Neuronal stem cell (in vitro differentiated cells): ENCODE results near the gene ADGRF1.

Experiments used
- DNase-seq: peaks from one replicate; pipeline ENCODE4 v3.0.0-alpha.2; 2013; ENCODE audit warnings: low spot score
- H2AFZ ChIP-seq: one replicate; pipeline ENCODE4 v1.6.1; 2013; ENCODE audit warnings: mild to moderate bottlenecking, low read length, inconsistent platforms
- H2AK5ac ChIP-seq: 2 replicates; pipeline ENCODE4 v1.6.1; 2013; ENCODE audit warnings: low read depth, mild to moderate bottlenecking, inconsistent platforms, low read length, moderate library complexity, mixed read lengths
- H2BK120ac ChIP-seq: 2 replicates; pipeline ENCODE4 v1.6.1; 2013; ENCODE audit warnings: low read depth, mild to moderate bottlenecking, inconsistent platforms, low read length, moderate library complexity, mixed read lengths
- H2BK12ac ChIP-seq: one replicate; pipeline ENCODE4 v1.6.1; 2013; ENCODE audit warnings: low read length, inconsistent platforms
- H2BK15ac ChIP-seq: 2 replicates; pipeline ENCODE4 v1.6.1; 2013; ENCODE audit warnings: mild to moderate bottlenecking, low read length, inconsistent platforms, mixed read lengths
- H2BK5ac ChIP-seq: one replicate; pipeline ENCODE4 v1.6.1; 2013; ENCODE audit warnings: inconsistent platforms, mild to moderate bottlenecking, low read length, moderate library complexity
- H3K14ac ChIP-seq: one replicate; pipeline ENCODE4 v1.6.1; 2013; ENCODE audit warnings: low read length, inconsistent platforms
- H3K18ac ChIP-seq: 2 replicates; pipeline ENCODE4 v1.6.1; 2013; ENCODE audit warnings: low read length, inconsistent platforms
- H3K23ac ChIP-seq: 2 replicates; pipeline ENCODE4 v1.6.1; 2013; ENCODE audit warnings: low read depth, mild to moderate bottlenecking, mixed read lengths, low read length, inconsistent platforms; ENCODE audit not compliant: poor library complexity
- H3K27ac ChIP-seq: replicated peaks from 3 replicates; pipeline ENCODE4 v1.5.1; 2013; ENCODE audit warnings: low read length, inconsistent platforms
- H3K27me3 ChIP-seq, 3 experiments: 2 replicates each; pipeline ENCODE4 v1.6.1; 2013; ENCODE audit warnings: low read length in 3 of 3, mild to moderate bottlenecking in 2 of 3, inconsistent platforms in 1 of 3, low read depth in 1 of 3, mixed read lengths in 1 of 3, moderate library complexity in 1 of 3; ENCODE audit not compliant: control insufficient read depth in 3 of 3, insufficient read depth in 3 of 3
- H3K36me3 ChIP-seq, 2 donors: replicated peaks in 1 of 2; 2 replicates each; pipeline ENCODE4 v1.6.1; 2013; ENCODE audit warnings: low read length in 2 of 2; ENCODE audit not compliant: control insufficient read depth in 2 of 2, insufficient read depth in 2 of 2
- H3K4ac ChIP-seq: 2 replicates; pipeline ENCODE4 v1.6.1; 2013; ENCODE audit warnings: inconsistent platforms, mild to moderate bottlenecking, low read length, moderate library complexity
- H3K4me1 ChIP-seq, 2 donors: 1 replicate in 1 of 2; 2 replicates in 1 of 2; pipeline ENCODE4 v1.6.1; 2013; ENCODE audit warnings: low read length in 2 of 2, low read depth in 1 of 2; ENCODE audit not compliant: control insufficient read depth in 2 of 2, insufficient read depth in 1 of 2
- H3K4me2 ChIP-seq: one replicate; pipeline ENCODE4 v1.6.1; 2013; ENCODE audit warnings: mild to moderate bottlenecking, low read length, inconsistent platforms; ENCODE audit not compliant: insufficient read depth, poor library complexity, severe bottlenecking
- H3K4me3 ChIP-seq, 2 donors: 2 replicates each; pipeline ENCODE4 v1.5.1; 2013; ENCODE audit warnings: low read length in 2 of 2, mild to moderate bottlenecking in 2 of 2, inconsistent platforms in 1 of 2, moderate library complexity in 1 of 2
- H3K79me1 ChIP-seq: one replicate; pipeline ENCODE4 v1.6.1; 2013; ENCODE audit warnings: low read depth, mild to moderate bottlenecking, inconsistent platforms, low read length, moderate library complexity
- H3K9ac ChIP-seq: one replicate; pipeline ENCODE4 v1.6.1; 2013; ENCODE audit warnings: mild to moderate bottlenecking, low read depth, low read length, inconsistent platforms; ENCODE audit not compliant: poor library complexity
- H3K9me3 ChIP-seq, 2 donors: replicated peaks in 1 of 2; 2 replicates each; pipeline versions ENCODE3 to v1.6.1; 2013; ENCODE audit warnings: low read length in 2 of 2, mild to moderate bottlenecking in 2 of 2, inconsistent platforms in 1 of 2, low read depth in 1 of 2, mixed read lengths in 1 of 2, moderate library complexity in 1 of 2; ENCODE audit not compliant: control insufficient read depth in 2 of 2, insufficient read depth in 1 of 2
- H4K8ac ChIP-seq: one replicate; pipeline ENCODE4 v1.6.1; 2013; ENCODE audit warnings: low read depth, mild to moderate bottlenecking, inconsistent platforms, low read length, moderate library complexity
- H4K91ac ChIP-seq: one replicate; pipeline ENCODE4 v1.6.1; 2013; ENCODE audit warnings: low read length, low read depth, mild to moderate bottlenecking, inconsistent platforms; ENCODE audit not compliant: poor library complexity
- WGBS, 2 donors: extraction: QIAGEN DNeasy Blood & Tissue Kit; methylation state at CpG; one replicate each; pipeline ENCODE4 v1.1.7; 2013; ENCODE audit warnings: missing lambda C conversion rate in 2 of 2, mixed read lengths in 1 of 2; ENCODE audit not compliant: insufficient read length in 2 of 2, insufficient replicate concordance in 1 of 2; ENCODE audit errors: extremely low coverage in 2 of 2; 5-methylcytosine and 5-hydroxymethylcytosine counted together

Gene ADGRF1

DNA sequence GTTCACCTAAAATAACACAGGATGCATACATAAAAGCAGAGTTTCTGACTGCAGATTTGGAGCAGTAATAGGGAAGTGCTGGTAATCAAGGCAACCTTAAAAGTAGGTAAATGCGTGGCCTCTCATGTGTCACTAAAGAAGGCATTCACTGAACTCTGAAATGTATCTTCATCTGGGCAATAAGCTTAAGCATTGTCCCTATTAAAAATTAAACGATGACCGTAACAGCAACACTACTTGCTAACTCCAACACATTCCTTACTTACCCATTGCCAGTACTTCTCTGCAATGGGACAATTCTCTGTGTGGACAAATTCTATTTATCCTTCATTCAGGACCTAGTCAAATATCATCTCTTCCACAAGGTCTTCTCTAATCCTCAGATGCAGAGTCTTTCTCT lies 19.9 kb downstream of the ADGRF1 start:
- no peaks in the 10 kb centered on the region for H3K36me3 ChIP-seq
- no peak overlapping the region for H4K91ac ChIP-seq
- no peaks in the 10 kb centered on the region for H3K27me3 ChIP-seq
- H2AK5ac ChIP-seq: no peak overlapping the region
- no peaks in the 10 kb centered on the region for H3K9me3 ChIP-seq
- no peak overlapping the region for H3K4me2 ChIP-seq
- H3K23ac ChIP-seq: no peak overlapping the region
- H4K8ac ChIP-seq: no peak overlapping the region
- H3K14ac ChIP-seq: no peak overlapping the region
- H2BK5ac ChIP-seq: no peak overlapping the region
- H3K27ac ChIP-seq: no peak overlapping the region
- no peak overlapping the region for H3K4me3 ChIP-seq
- no peak overlapping the region for H3K4ac ChIP-seq
- H3K79me1 ChIP-seq: no peaks in the 10 kb centered on the region
- H2AFZ ChIP-seq: no peak overlapping the region
- H2BK12ac ChIP-seq: no peak overlapping the region
- H3K18ac ChIP-seq: no peak overlapping the region
- no peak for DNase-seq
- no peak overlapping the region for H2BK15ac ChIP-seq
- no peak overlapping the region for H2BK120ac ChIP-seq
- no CpG with 5 or more reads among the region's 3 CpGs for whole genome bisulfite sequencing, 2 donors
- H3K4me1 ChIP-seq: peaks cover 0 to 5% of the 10 kb centered on the region in 2 donors
- H3K9ac ChIP-seq: no peak overlapping the region

DNA sequence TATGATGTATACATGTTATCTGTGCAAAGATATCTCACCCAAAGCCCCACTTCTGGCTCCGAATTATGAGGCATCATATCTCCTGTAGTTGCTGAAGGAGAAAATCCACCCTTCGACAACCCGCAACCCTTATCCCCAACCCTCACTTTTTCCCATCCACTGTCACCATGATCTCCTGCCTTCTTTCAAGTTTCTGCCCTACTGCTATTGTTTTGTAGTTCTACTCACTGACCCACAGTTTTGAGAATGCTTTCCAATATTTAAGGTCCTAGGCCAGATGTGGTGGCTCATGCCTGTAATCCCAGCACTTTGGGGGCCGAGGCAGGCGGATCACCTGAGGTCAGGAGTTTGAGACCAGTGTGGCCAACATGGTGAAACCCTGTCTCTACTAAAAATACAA lies 22.2 kb downstream of the ADGRF1 start:
- WGBS, 2 donors: no CpG with 5 or more reads among the region's 5 CpGs
- H4K8ac ChIP-seq: no peak overlapping the region
- no peaks in the 10 kb centered on the region for H3K36me3 ChIP-seq
- H2BK15ac ChIP-seq: no peak overlapping the region
- H4K91ac ChIP-seq: no peak overlapping the region
- no peak overlapping the region for H3K14ac ChIP-seq
- H3K79me1 ChIP-seq: no peaks in the 10 kb centered on the region
- no peak overlapping the region for H2AFZ ChIP-seq
- H3K4me2 ChIP-seq: no peak overlapping the region
- no peaks in the 10 kb centered on the region for H3K27me3 ChIP-seq
- peaks cover 5 to 10% of the 10 kb centered on the region in 2 donors for H3K4me1 ChIP-seq
- no peak overlapping the region for H3K9ac ChIP-seq
- H2BK12ac ChIP-seq: no peak overlapping the region
- H3K23ac ChIP-seq: no peak overlapping the region
- H3K9me3 ChIP-seq: no peaks in the 10 kb centered on the region
- no peak overlapping the region for H2BK5ac ChIP-seq
- no peak overlapping the region for H3K4ac ChIP-seq
- H3K18ac ChIP-seq: no peak overlapping the region
- no peak overlapping the region for H2BK120ac ChIP-seq
- no peak for DNase-seq
- no peak overlapping the region for H3K4me3 ChIP-seq
- no peak overlapping the region for H3K27ac ChIP-seq
- H2AK5ac ChIP-seq: no peak overlapping the region

DNA sequence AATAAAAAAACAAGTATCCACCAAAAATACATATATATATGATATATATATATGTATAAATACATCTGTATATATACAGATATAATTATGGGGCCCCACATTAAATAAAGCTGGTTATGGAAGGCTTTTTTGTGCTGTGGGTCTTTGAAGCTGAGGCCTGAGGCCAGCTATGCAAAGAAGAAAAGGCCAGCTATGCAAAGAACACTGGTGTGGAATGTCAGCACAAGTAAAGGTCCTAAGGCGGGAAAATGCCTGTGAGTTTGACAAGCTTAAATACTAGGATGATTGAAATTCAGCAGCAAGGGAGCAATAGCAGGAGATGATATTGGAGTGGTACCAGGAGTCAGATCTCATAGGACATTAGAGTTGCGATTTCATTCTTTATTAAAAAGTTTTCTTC lies 25.2 kb downstream of the ADGRF1 start:
- Histone ChIP-seq H2BK120ac (no peak overlapping the region), H3K14ac (no peak overlapping the region), H3K27ac (peak overlapping the region; percentile 95), H3K9ac (no peak overlapping the region), H2BK12ac (no peak overlapping the region), H2BK5ac (no peak overlapping the region), H3K18ac (no peak overlapping the region), H4K8ac (no peak overlapping the region), H3K27me3 (no peaks in the 10 kb centered on the region), H3K23ac (no peak overlapping the region), H2BK15ac (no peak overlapping the region), H2AK5ac (no peak overlapping the region), H3K36me3 (no peaks in the 10 kb centered on the region), H3K9me3 (no peaks in the 10 kb centered on the region), H3K4ac (no peak overlapping the region), H3K79me1 (no peaks in the 10 kb centered on the region), H3K4me2 (no peak overlapping the region), H3K4me1 (peaks cover 5 to 10% of the 10 kb centered on the region in 2 donors), H4K91ac (no peak overlapping the region), H2AFZ (no peak overlapping the region), H3K4me3 (no peak overlapping the region)
- peak; percentile 31 for DNase-seq
- no CpG with 5 or more reads among the region's 2 CpGs for WGBS, 2 donors

DNA sequence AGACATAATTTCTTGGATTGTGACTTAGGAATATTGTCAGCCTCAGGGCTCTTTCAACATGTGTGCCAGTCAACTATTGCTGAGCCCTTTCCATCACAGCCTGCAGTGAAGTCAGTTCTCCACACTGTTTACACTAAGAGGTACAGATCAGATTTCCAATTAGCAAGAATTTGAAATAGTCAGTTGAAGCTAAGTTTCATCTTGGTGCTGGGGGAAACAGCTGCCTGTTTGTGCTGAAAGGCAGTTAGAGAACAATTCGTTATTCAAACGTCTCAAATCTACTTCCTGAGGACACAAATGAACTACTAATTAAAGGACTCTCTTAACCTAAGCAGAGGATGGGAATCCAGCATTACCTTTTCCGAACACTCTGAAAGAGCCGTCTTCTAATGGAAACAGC lies 25.9 kb downstream of the ADGRF1 start:
- H3K27me3 ChIP-seq: no peaks in the 10 kb centered on the region
- no peak overlapping the region for H3K18ac ChIP-seq
- no peak overlapping the region for H2BK120ac ChIP-seq
- H3K23ac ChIP-seq: no peak overlapping the region
- no peak overlapping the region for H4K8ac ChIP-seq
- no peak overlapping the region for H2AK5ac ChIP-seq
- H2BK15ac ChIP-seq: no peak overlapping the region
- no peak overlapping the region for H2BK12ac ChIP-seq
- H3K4me2 ChIP-seq: peak overlapping the region; percentile 2
- no peaks in the 10 kb centered on the region for H3K36me3 ChIP-seq
- no peak overlapping the region for H2BK5ac ChIP-seq
- no peak overlapping the region for H3K4me3 ChIP-seq
- H3K14ac ChIP-seq: no peak overlapping the region
- no peaks in the 10 kb centered on the region for H3K79me1 ChIP-seq
- H4K91ac ChIP-seq: no peak overlapping the region
- peaks cover 5 to 10% of the 10 kb centered on the region in 2 donors for H3K4me1 ChIP-seq
- no peaks in the 10 kb centered on the region for H3K9me3 ChIP-seq
- H3K9ac ChIP-seq: no peak overlapping the region
- H3K4ac ChIP-seq: no peak overlapping the region
- peak; percentile 15 for DNase-seq
- peak overlapping the region; percentile 95 for H3K27ac ChIP-seq
- no CpG with 5 or more reads among the region's 4 CpGs for WGBS, 2 donors
- H2AFZ ChIP-seq: peak overlapping the region; percentile 24
